ENCODE data around the gene TMEM255B.

GRCh38 chr13:113848020-113848419, 89.0 kb downstream of the TMEM255B start:
- TF ChIP-seq CTCF (conservative IDR thresholded peaks at IDR 0.05) (no peak), ZFX (IDR thresholded peaks at IDR 0.05) (no peak)
